Astrocyte of the cerebellum (primary cell): ENCODE measurements around the gene DRAM1.

ENCODE experiments used
- DNase-seq: peaks from one replicate; pipeline ENCODE4 v3.0.0-alpha.2; 2011; ENCODE audit warnings: low read depth
- H3K4me3 ChIP-seq: 2 replicates; pipeline ENCODE4 v1.5.1; 2011; ENCODE audit warnings: mild to moderate bottlenecking, low read depth, low read length, moderate library complexity
- CTCF ChIP-seq: IDR thresholded peaks from 2 replicates; pipeline ENCODE4 v1.5.1; 2012; ENCODE audit warnings: low read length, low read depth, moderate library complexity, mild to moderate bottlenecking; ENCODE audit errors: missing control alignments
- in situ Hi-C: cut with HindIII; loops from 2 replicates; pipeline ENCODE4 v1.10.0; 2017; ENCODE audit warnings: low sequenced_read_pairs

The DRAM1 gene

DNA sequence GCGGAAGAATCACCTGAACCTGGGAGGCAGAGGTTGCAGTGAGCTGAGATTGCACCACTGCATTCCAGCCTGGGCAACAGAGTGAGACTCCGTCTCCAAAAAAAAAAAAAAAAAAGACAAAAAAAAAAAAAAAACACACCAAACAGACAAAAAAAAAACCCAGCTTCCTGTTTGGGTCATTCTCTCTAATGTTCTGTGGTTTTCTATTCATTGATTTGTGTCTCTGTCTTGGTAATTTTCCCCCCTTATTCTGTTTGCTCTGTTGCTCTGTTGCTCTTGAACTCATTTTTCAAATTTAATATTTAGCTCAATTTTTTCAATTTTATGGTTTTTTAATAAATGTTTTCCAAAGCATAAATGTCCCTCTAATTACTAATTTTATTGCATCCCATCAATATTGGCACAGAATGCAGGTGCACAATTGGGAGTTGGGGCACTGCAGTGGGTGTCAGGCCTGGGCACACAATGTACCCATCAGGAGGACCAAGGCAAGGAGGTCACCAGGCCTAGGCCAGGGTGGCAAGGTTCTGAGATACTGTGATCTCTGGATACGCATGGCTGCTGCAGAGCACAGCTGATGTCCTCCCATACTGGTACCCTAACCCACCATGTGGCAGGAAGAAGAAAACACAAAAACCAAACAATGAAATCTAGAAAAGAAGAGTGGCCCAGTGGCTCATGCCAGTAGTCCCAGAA lies 38.6 kb upstream of the DRAM1 start:
- DNase-seq: no peak
- in situ Hi-C loops: no loop called here
- TF ChIP-seq CTCF: no peak
- no peak overlapping the region for H3K4me3 ChIP-seq

GRCh38 chr12:101839324-101840283 lies 37.8 kb upstream of the DRAM1 start:
- no peak overlapping the region for H3K4me3 ChIP-seq
- peak; percentile 48 for DNase-seq
- in situ Hi-C loops: no loop called here
- peak; percentile 86 for TF ChIP-seq CTCF

DNA sequence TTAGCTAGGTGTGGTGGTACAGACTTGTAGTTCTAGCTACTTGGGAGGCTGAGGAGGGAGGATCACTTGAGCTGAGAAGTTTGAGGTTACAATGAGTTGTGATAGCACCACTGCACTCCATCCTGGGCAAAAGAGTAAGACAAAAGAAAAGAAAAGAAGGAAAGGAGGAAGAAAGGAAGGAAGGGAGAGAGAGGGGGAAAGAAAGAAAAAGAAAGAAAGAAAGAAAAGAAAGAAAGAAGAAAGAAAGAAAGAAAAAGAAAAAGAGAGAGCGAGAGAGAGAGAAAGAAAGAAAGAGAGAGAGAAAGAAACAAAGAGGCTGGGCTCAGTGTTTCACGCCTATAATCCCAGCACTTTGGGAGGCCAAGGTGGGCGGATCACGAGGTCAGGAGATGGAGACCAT lies 36.3 kb upstream of the DRAM1 start:
- no peak for DNase-seq
- TF ChIP-seq CTCF: no peak
- H3K4me3 ChIP-seq: no peak overlapping the region
- in situ Hi-C loops: no loop called here

DNA sequence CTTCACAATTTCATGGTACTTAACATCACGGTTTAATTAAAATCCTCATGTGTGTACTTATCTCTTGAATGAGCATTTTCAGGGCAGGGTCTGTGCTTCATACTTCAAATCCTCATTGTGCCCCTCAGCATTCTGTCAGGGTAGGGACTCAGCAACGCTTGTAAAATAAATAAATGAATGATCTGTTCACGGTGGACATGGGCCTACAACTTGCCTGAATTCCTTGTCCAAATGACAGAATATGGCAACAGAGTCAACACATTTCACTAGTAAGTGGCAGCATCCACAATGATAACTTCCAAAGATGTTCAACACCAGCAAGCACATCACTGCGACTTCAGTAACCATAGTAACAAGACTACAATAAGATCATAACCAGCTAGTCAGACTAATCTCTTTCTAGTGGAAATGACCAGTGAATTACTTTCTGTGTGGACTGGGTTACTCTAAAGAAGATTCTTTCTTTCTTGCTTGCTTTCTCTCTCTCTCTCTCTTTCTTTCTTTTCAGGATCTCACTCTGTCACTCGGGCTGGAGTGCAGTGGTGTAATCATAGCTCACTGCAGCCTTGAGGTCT lies 32.2 kb upstream of the DRAM1 start:
- in situ Hi-C loops: no loop called here
- TF ChIP-seq CTCF: no peak
- DNase-seq: no peak
- no peak overlapping the region for H3K4me3 ChIP-seq

- H3K4me3 ChIP-seq: no peak overlapping the region
- no peak for DNase-seq
- in situ Hi-C loops: no loop called here
- no peak for TF ChIP-seq CTCF
These were observed 30.1 kb upstream of the DRAM1 start for GRCh38 chr12:101847325-101847724.

DNA sequence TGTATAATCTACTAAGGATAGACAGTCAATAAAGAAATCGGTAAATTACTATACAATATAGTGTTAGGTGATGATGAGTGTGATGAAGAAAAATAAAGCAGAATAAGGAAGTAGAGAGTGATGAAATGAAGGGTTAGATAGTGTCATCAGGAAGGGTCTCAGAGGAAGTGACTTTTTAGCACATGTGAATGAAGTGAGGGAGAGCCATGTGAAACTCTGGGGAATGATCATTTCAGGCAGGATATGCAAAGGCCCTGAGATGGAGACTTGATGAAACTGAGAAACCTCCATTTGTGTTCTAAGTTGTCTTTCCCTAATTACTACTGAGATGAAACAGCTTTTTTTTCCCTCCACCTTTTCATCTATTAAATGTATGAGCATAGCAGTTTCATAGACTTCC lies 27.2 kb upstream of the DRAM1 start:
- DNase-seq: no peak
- no peak for TF ChIP-seq CTCF
- in situ Hi-C loops: no loop called here
- H3K4me3 ChIP-seq: no peak overlapping the region
